ENCODE data around the gene MYOZ3.

MYOZ3 gene

GRCh38 chr5:150659360-150660107 is 1.5 kb upstream of the MYOZ3 start:
- DNase-seq = no peak

GRCh38 chr5:150660108-150660831 is 781 bp upstream of the MYOZ3 start:
- no peak for DNase-seq

DNA sequence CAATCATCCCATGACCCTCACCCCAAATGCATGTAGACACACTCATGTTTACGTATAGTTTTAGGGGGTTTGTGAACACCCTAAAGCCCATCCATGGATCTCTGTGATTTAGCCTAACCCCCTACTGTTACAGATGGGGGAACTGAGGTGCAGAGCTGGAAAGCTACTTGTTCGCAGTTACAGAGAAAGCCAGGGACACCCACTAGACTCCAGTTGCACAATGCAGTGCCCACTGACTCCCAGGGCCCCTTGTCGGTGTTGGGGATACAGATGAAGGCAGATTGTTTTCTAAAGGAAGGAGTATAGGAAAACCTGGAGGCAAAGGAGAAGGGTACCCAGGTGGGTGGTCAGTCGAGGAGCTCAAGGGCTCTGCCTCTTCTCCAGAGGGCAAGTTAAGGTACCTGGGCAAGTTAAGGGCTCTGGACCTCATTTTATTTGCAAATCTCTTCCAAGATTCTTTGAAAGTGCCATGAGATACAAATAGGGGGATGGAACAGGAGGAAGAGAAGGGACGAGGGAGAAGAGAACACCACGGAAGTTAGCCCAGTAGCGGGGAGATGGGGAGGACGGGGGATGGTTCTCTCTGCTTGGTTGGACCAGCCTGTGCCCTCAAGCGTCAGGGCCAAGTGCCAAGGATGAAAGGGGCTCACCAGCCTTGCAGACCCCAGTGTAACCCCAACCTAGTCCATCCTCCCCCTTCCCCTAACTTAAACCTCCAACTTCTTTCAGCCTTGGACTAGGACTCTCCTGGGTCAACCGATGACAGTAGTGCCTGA is 958 bp downstream of the MYOZ3 start:
- DNase-seq = no peak

GRCh38 chr5:150662731-150663516 is 1.9 kb downstream of the MYOZ3 start:
- no peak for DNase-seq

DNA sequence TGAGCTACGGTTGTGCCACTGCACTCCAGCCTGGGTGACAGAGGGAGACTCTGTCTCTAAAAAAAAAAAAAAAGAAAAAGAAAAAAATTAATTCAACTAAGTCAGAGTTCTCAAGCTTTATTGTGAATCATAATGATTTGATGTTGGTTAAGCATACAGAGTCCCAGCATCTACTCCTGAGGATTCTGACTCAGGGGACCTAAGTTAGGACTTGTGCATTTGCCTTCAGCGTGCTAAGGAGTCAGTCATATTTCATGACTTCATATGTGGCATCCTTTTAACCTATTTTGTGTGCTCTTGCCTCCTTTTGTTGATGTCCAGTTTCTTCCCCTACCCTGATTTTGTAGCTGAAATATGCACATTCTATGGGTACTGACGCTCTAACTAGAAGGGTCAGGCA is 2.9 kb downstream of the MYOZ3 start:
- DNase-seq = no peak

- no peak for DNase-seq
Observed at GRCh38 chr5:150665044-150665443, 4.0 kb downstream of the MYOZ3 start.

DNA sequence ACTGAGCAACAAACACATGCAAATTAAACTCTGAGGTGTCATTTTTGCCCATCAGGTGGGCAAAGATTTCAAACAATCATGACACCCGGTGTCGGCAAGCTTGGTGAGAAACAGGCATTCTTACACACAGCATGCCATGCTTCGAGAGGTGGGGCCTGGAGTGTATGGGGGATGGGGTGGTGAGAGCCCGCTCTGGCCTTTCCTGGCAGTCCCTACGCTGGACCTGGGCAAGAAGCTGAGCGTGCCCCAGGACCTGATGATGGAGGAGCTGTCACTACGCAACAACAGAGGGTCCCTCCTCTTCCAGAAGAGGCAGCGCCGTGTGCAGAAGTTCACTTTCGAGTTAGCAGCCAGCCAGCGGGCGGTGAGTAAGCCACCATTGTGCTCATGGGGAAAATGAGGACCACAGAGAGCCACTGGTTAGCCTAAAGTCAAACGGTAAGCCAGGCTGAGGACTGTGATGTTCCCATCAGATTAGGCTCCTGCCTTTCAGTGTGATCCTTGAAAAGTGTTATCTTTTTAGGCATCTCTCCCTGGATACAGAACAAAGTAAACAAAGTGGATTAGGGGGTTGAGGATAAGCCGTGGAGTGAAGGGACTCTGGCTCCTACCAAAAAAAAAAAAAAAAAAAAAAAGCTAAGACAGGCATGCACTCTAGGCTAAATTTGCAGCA is 9.4 kb downstream of the MYOZ3 start:
- DNase-seq = no peak

- no peak for DNase-seq
Observed at GRCh38 chr5:150670948-150671310, 9.9 kb downstream of the MYOZ3 start.

DNA sequence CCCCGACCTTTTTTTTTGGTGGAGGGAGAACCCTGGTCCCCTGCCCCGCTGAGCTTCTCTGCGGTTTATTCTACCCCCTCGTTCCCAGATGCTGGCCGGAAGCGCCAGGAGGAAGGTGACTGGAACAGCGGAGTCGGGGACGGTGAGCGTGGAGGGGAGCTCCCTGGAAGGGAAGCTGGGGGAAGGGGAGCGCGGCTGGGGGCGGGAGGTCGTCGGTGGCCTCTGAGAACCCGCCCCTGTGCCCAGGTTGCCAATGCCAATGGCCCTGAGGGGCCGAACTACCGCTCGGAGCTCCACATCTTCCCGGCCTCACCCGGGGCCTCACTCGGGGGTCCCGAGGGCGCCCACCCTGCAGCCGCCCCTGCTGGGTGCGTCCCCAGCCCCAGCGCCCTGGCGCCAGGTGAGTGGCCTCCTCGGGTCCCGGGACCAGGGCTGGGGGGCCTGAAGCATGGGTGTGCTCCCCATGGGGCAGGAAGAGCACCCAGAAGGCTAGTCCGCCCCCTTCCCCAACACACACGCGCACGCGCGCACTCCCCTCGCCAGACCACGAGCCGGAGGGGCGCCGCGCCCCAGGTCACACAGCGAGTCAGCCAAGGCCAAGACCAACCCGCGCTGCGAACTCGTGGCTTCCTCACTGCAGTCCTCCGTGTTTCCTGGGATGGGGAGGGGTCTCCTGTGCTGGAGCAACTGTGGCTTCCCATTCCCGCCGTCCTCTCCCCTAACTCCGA is 10.6 kb downstream of the MYOZ3 start:
- no peak for DNase-seq

DNA sequence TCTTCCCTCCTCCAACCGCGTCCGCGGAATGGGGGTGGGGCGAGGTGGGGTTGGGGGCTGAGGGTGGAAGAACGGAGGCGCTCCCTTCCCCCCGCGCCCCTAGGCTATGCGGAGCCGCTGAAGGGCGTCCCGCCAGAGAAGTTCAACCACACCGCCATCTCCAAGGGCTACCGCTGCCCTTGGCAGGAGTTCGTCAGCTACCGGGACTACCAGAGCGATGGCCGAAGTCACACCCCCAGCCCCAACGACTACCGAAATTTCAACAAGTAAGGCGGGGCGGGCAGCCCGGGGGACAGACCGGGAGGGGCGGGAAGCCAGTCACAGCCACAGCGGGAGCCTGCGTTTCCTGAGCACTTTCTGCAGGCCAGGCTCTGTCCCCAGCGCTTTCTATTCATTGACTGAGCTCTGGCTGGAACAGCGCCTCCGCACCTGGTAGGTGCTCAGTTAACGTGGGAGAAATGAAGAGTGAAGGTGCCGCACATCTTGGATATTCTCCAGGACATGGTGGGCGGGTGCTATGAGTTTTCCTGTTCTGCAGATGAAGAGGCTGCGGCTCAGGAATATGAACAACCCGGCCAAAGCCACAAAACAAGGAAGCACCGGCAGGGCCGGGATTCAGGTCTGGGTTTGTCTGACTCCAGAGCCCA is 11.3 kb downstream of the MYOZ3 start:
- no peak for DNase-seq

DNA sequence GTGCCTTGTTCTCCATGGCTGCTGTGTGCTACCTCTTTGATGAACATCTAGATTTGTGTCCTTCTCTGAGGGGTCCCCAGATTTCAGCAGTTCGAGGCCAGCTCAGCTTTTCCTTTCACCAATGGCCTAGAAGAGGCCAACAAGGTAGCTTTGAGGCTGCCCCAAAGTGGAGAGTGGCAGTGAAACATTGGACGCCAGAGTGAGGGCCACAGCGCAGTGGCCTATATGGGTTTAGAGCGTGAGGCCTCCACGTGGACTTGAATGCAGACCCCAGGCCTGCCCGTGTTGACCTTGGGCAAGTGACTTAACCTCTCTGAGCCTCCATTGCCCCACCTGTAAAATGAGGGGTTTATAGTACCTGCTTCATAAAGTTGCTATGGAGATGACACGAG is 11.8 kb downstream of the MYOZ3 start:
- no peak for DNase-seq

GRCh38 chr5:150674341-150674821 is 13.3 kb downstream of the MYOZ3 start:
- DNase-seq = no peak

DNA sequence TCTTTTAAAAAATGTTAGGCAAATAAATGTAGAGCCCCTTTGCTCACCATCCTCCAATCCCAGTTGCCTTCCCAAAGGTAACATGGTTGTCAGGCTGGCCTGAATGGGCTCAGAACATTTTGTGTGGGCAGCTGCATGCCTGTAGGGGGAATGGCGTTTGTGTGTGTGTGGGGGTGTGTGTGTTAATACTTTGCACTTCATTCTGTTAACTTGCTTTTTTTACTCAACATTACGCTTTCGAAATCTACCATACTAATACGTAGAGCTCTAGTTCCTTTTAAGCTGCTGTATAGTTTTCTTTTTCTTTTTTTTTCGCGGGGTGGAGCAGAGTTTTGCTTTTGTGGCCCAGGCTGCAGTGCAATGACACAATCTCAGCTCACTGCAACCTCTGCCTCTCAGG is 14.0 kb downstream of the MYOZ3 start:
- DNase-seq = no peak

- no peak for DNase-seq
Observed at GRCh38 chr5:150676578-150676977, 15.5 kb downstream of the MYOZ3 start.

DNA sequence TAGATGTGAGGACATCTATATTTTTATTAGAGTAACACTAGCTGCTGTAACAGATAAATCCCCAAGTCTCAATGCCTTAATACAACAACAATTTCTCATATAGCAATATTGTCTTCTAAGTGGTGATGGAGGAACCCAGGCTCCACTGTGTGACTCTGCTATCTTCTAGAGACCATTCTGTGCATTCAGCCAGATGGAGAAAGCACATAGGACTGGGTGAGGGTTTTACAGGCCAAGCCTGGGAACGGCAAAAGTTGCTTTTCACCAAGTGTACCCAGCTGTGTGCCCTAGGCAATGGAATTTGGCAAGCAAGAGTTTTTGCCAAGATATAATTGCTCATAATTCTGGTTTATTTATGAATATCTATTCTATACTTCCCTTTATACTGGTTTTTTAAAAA is 28.1 kb downstream of the MYOZ3 start:
- DNase-seq = no peak

- DNase-seq = no peak
Observed at GRCh38 chr5:150690760-150691159, 29.7 kb downstream of the MYOZ3 start.

GRCh38 chr5:150692276-150692675 is 31.2 kb downstream of the MYOZ3 start:
- no peak for DNase-seq

DNA sequence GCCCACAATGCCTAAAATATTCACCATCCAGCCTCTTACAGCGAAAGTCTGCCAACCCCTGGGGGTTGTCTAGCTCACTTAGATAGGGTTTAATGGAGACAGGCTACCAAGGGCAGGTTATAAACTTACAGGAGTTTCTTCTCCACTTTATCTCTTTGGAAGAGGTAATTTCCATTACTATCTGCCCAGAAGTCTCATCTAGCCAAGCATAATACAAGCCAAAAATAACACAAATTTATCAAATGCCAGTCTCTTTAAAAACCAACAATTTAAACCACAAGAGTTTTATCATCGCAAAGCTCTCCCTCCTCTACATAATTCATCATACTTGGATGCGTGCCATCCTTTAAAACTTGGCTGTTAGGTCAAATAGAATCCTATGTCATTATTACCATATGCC is 33.6 kb downstream of the MYOZ3 start:
- DNase-seq = no peak

DNA sequence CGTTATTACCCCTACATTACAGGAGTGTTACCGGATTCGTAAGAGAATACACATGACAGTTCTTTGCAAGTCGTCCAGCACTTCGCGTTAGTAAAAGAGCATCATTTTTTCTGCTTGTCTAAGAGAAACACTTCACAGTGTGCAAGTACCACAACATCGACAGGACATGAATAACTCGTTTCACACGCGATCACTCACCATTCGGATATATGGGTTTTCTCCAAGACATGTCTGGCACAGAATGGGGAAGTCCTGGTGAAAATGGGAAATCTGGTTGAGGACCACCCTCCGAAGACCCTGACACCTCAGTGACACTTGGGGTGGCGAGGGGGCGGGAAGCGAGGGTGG is 39.2 kb downstream of the MYOZ3 start:
- no peak for DNase-seq

DNA sequence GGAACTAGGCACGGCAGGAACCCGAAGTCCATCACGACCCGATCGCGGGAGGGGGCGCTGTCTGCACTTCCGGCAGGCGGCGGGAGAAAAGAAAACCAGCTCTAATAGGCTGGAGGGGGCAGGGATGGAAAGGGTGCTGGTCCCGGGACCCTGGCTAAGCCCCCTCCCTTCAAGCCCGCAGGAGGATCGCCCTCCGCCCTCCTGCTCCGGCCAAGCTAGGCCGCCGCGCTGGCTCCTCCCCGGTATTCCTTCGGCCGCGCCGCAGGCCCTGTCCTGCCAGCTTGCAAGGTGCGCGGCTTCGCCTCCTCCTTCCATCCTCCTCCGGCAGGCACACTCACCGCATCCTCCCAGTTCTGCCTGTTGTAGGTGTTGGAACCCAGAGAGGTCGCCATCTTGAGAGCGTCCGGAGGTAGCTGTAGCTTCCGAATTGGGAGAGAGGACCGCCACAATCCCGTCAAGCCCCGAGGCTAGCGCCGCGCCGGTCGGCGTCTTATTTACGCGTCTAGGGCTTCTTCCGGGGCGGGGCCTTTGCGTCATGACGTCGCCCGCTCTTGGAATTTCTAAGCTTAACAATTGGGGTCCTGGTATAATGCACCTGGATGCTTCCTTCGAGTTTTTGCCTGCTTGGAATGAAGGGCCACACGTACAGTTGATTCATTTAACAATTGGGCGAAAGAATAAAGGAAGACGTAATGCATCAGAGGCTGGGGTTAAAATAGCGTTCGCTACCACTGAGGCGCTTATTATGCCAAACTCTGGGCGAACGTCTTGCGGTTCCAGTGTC is 39.7 kb downstream of the MYOZ3 start, which contains the start of gene RBM22:
TSS of gene RBM22 (minus strand) at position 469 of the 784 bp plus-strand sequence. CDS start at position 392, 77 bp downstream.
- DNase-seq = peak; percentile 85

Data from activated CD4-positive, CD25-positive, alpha-beta regulatory T cell treated with anti-CD3 and anti-CD28 coated beads, Interleukin-2, amount 50 U/mL, for 72 hours (primary cell).